Measurements from ENCODE around the gene WDR59. TPM values are rescaled to one million over a fixed set of nuclear protein-coding genes. Genes with fewer than 3 reads are reported as not detected.
A peak's percentile ranks its signal among the peaks of the same experiment; 100 is the strongest.

The WDR59 gene
- polyA plus RNA-seq, 2 of the 4 experiments (the other 2 are of a cell fraction), result 33.4 to 52.2 TPM

DNA sequence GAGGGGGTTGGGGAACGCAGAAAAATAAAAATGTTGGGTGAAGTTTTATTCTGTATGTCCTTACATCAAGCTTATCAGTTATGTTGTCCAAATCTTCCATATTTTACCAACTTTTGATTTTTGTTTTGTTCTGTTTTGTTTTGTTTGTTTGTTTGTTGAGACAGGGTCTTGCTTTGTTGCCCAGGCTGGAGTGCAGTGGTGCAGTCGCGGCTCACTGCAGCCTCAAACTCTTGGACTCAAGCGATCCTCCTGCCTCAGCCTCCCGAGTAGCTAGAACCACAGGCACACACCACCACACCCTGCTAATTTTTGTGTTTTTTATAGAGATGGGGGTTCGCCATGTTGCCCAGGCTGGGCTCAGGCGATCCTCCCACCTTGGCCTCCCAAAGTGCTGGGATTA lies 34.7 kb upstream of the WDR59 start:
- Histone ChIP-seq H3K9me3 (peaks cover 15% of the 10 kb centered on the region), H3K4me3 (no peak overlapping the region), H3K27ac (peak overlapping the region; percentile 67 to 80; a peak in 4 of 6 replicates), H3K4me2 (peak overlapping the region; percentile 75), H3K4me1 (peaks cover 32% of the 10 kb centered on the region)
- WGBS (ENCODE audit: missing lambda C conversion rate), result 93% methylated on average over 7 of the region's 7 CpGs
- no peak for DNase-seq (ENCODE audit: low read depth in 1 of 2, low spot score in 1 of 2)
- ChIA-PET CTCF (interaction anchor here (0.6 to 2.5 kb wide), 5 partner anchors 8 to 92 kb away, joined by 3 to 10 read pairs (median 6); no protein-coding TSS in a partner anchor), POLR2A (no interaction called here)
- no peak for TF ChIP-seq BHLHE40 (IDR thresholded peaks at IDR 0.05; ENCODE audit: low read depth, low read length)
- TF ChIP-seq EP300 (IDR thresholded peaks at IDR 0.05), result no peak
- no peak for TF ChIP-seq TP53 (CRISPR knock-in tag; IDR thresholded peaks at IDR 0.05)
- no peak for TF ChIP-seq ZNF302 (CRISPR knock-in tag; IDR thresholded peaks at IDR 0.05)
- TF ChIP-seq, protein P1, sequence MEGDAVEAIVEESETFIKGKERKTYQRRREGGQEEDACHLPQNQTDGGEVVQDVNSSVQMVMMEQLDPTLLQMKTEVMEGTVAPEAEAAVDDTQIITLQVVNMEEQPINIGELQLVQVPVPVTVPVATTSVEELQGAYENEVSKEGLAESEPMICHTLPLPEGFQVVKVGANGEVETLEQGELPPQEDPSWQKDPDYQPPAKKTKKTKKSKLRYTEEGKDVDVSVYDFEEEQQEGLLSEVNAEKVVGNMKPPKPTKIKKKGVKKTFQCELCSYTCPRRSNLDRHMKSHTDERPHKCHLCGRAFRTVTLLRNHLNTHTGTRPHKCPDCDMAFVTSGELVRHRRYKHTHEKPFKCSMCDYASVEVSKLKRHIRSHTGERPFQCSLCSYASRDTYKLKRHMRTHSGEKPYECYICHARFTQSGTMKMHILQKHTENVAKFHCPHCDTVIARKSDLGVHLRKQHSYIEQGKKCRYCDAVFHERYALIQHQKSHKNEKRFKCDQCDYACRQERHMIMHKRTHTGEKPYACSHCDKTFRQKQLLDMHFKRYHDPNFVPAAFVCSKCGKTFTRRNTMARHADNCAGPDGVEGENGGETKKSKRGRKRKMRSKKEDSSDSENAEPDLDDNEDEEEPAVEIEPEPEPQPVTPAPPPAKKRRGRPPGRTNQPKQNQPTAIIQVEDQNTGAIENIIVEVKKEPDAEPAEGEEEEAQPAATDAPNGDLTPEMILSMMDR (IDR thresholded peaks at IDR 0.05), result no peak
- no peak for TF ChIP-seq POLR2A (IDR thresholded peaks at IDR 0.05; ENCODE audit: low read length)
- TF ChIP-seq, protein P2, sequence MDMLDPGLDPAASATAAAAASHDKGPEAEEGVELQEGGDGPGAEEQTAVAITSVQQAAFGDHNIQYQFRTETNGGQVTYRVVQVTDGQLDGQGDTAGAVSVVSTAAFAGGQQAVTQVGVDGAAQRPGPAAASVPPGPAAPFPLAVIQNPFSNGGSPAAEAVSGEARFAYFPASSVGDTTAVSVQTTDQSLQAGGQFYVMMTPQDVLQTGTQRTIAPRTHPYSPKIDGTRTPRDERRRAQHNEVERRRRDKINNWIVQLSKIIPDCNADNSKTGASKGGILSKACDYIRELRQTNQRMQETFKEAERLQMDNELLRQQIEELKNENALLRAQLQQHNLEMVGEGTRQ (IDR thresholded peaks at IDR 0.05), result no peak
- TF ChIP-seq RAD21 (conservative IDR thresholded peaks at IDR 0.05 in 1 of 2, IDR thresholded peaks at IDR 0.05 in 1 of 2), result no peak
- TF ChIP-seq HOXB13 (CRISPR knock-in tag; IDR thresholded peaks at IDR 0.05; ENCODE audit: low read depth), result no peak
- TF ChIP-seq, protein P3, sequence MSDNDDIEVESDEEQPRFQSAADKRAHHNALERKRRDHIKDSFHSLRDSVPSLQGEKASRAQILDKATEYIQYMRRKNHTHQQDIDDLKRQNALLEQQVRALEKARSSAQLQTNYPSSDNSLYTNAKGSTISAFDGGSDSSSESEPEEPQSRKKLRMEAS (IDR thresholded peaks at IDR 0.05), result no peak
- no peak for ATAC-seq
- no peak for FAIRE-seq

DNA sequence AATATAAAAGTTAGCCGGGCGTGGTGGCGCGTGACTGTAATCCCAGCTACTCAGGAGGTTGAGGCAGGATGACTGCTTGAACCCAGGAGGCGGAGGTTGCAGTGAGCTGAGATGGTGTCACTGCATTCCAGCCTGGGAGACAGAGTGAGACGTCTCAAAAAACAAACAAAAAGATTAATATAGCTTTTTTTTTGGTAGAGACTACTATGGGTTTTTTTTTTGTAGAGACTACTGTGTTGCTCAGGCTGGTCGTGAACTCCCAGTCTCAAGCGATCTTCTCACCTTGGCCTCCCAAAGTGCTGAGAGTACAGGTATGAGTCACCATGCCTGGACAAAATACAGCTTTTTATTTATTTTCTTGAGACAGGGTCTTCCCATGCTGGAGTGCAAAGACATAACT lies 34.1 kb upstream of the WDR59 start:
- H3K4me1 ChIP-seq, result peaks cover 32% of the 10 kb centered on the region
- ChIA-PET POLR2A (no interaction called here), CTCF (interaction anchor here (0.6 to 2.5 kb wide), 5 partner anchors 7 to 92 kb away, joined by 3 to 10 read pairs (median 6); no protein-coding TSS in a partner anchor)
- ATAC-seq (peak; percentile 47 to 59; a peak in 3 of 6 replicates), FAIRE-seq (no peak), DNase-seq (ENCODE audit: low read depth in 1 of 2, low spot score in 1 of 2) (peak in 1 of 2 experiments; percentile 54)
- H3K4me2 ChIP-seq, result peak overlapping the region; percentile 75
- H3K27ac ChIP-seq, result peak overlapping the region; percentile 67 to 80
- TF ChIP-seq ZC3H11A (IDR thresholded peaks at IDR 0.05), result no peak
- TF ChIP-seq RARB (CRISPR knock-in tag; IDR thresholded peaks at IDR 0.05), result no peak
- TF ChIP-seq JUNB (IDR thresholded peaks at IDR 0.05), result peak; percentile 25; the same call in 1 of the 2 replicates
- no peak for TF ChIP-seq BHLHE40 (IDR thresholded peaks at IDR 0.05; ENCODE audit: low read depth, low read length)
- no peak for TF ChIP-seq HOXB5 (CRISPR knock-in tag; IDR thresholded peaks at IDR 0.05)
- TF ChIP-seq FOSL2 (IDR thresholded peaks at IDR 0.05), result no peak
- TF ChIP-seq FOSL2 (CRISPR knock-in tag; IDR thresholded peaks at IDR 0.05), result peak; percentile 71
- TF ChIP-seq JUN (IDR thresholded peaks at IDR 0.05), result no peak
- no peak for TF ChIP-seq POLR2AphosphoS2 (conservative IDR thresholded peaks at IDR 0.05; ENCODE audit: low read length)
- no peak for TF ChIP-seq CHD4 (IDR thresholded peaks at IDR 0.05; ENCODE audit: borderline replicate concordance)
- no peak for TF ChIP-seq HOXB13 (CRISPR knock-in tag; IDR thresholded peaks at IDR 0.05; ENCODE audit: low read depth)
- TF ChIP-seq, protein P4, sequence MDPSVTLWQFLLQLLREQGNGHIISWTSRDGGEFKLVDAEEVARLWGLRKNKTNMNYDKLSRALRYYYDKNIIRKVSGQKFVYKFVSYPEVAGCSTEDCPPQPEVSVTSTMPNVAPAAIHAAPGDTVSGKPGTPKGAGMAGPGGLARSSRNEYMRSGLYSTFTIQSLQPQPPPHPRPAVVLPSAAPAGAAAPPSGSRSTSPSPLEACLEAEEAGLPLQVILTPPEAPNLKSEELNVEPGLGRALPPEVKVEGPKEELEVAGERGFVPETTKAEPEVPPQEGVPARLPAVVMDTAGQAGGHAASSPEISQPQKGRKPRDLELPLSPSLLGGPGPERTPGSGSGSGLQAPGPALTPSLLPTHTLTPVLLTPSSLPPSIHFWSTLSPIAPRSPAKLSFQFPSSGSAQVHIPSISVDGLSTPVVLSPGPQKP (IDR thresholded peaks at IDR 0.05; ENCODE audit: low read depth, low read length), result no peak
- no peak for TF ChIP-seq FOXS1 (CRISPR knock-in tag; IDR thresholded peaks at IDR 0.05)
- TF ChIP-seq EHMT2 (IDR thresholded peaks at IDR 0.05; ENCODE audit: low read depth), result no peak
- TF ChIP-seq EP300 (IDR thresholded peaks at IDR 0.05), result peak in 1 of 2 experiments; percentile 14; a peak in 1 of 5 replicates
- no peak for TF ChIP-seq RNF2 (IDR thresholded peaks at IDR 0.05; ENCODE audit: borderline replicate concordance, low read depth)
- no peak overlapping the region for H3K4me3 ChIP-seq
- peaks cover 15% of the 10 kb centered on the region for H3K9me3 ChIP-seq
- 27% methylated on average over 8 of the region's 8 CpGs for WGBS (ENCODE audit: missing lambda C conversion rate)
